ENCODE measurements around the gene BCL7C.

- no peak for TF ChIP-seq CTCF (conservative IDR thresholded peaks at IDR 0.05; ENCODE audit: low read depth, low read length)
- no peak for TF ChIP-seq EZH2 (IDR thresholded peaks at IDR 0.05; ENCODE audit: borderline replicate concordance, low read depth, low read length, poor library complexity, severe bottlenecking)
These were observed 32.3 kb upstream of the BCL7C start for GRCh38 chr16:30925995-30926811.
